Nucleus accumbens (tissue), 56 donors: ENCODE results near the gene OR2J3.
"Not testable (repeated sequence)": the region's sequence is repeated elsewhere in the genome, so short reads cannot be mapped to it uniquely, and the experiment has no call there.

ENCODE experiments used
- DNase-seq, 56 donors: peaks; one replicate each; lab custom pipeline; 2025; lab: John Stamatoyannopoulos, UW

Gene OR2J3

DNA sequence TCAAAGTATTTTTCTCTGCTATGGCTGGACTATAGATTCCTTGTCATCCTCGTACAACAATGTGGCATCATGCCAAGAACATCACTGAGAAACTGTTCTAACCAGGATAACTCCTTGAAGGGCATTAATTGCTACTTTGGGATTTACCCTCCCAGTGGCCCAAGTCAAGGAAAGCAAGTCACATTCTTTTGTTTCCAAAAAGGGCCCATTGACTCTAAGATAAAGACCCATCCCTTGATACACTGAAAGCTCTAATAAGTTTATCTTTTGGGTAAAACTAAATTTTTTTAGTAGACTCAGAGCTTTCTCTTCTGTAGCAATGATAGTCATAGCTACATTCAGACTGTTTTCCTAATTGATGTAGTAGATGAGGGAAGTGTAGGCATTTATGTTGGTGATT, at the start of gene OR2J3:
Gene OR2J3, plus strand, starts transcription at position 301 of the 400 bp plus-strand sequence. CDS start 3,833 bp downstream, outside the sequence.
- no peak for DNase-seq

DNA sequence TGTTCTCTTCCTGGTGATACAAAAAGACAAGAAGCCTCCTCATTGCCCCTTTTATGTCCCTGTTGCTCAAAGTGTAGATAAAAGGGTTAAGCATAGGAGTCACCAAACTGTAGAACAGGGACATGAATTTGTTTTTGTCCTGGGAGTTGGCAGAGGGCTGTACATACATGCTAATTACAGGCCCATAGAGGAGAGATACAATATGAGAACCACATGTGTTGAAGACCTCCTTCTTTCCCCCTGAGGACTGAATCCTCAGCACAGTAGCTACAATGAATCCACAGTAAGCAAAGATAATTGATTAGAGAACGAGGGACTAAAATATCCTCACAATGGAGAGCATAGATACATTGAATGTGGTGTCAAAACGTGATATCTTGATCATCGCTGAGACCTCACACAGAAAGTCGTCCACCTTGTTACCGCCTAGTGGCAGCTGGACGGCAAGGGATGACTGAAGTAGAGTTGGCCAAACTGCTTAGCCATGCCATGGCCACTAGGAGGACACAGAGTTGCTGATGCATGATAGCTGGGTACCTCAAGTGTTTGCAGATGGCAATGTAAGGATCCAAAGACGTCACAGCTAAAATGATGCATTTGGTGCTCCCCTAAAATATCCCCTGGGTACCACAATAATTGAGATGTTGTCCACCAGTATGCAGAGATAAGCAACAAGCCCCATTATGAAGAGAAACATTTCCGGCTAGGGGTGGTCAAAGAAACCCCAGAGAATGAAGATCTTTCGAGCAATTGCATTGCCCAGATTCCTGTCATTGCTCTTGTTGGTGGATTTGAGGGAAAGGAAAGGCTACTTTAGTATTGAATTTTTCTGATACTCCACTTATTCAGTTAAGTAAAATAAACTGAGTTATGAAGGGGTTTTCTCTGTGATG, 35.8 kb upstream of the OR2J3 start:
- DNase-seq: no peak

DNA sequence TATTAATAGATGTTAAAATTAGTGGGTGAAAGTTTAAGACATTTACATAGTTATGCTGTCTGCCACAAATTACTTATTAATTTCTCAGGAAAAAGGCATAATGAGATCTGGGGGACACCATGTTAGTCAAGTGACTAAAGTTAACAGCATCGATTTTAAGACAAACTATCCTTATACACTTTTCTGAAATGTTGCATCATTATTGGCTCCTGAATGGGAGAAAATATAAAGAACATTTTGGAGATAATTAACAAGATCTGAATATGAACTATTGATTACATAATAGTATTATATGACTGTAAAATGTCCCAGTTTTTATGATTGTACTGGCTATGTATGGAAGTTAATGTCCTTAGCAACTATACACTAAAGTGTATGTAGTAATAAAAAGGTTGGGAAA, 28.7 kb upstream of the OR2J3 start:
- DNase-seq: no peak

DNA sequence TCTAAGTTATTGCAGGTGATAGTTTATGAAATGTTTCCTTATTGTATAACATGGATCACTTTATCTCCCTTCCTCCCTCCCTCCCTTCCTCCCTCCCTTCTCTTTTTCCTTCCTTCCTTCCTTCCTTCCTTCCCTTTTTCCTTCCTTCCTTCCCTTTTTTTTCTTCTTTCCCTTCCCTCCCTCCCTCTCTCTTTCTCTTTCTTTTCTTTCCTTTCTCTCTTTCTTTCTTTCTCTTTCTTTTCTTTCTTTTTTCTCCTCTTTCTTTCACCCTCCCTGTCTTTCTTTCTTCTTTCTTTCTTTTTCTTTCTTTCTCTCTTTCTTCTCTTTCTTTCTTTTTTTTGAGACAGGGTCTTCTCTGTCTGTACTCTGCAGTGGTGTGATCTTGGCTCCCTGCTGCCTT, 26.5 kb upstream of the OR2J3 start:
- no peak for DNase-seq

DNA sequence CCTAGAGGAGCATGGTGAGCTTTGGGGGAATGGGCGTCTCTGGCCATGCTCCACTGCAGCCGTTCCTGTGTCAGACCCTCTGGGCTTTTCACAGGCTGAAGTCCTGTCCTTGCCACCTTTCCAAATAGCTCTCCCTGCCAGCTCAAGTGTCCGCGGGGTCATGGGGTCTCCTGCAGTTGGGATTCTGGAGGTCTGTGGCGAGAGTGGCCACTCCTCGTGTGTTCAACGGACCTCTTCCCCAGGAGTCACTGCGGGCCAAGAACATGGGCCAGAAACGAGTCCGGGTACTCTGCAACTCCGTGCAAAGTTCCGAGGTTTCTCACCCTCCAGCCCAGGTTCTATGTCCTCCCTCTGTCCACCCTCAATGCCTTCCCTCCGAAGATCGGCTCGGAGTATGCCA, 25.4 kb upstream of the OR2J3 start:
- no peak for DNase-seq

DNA sequence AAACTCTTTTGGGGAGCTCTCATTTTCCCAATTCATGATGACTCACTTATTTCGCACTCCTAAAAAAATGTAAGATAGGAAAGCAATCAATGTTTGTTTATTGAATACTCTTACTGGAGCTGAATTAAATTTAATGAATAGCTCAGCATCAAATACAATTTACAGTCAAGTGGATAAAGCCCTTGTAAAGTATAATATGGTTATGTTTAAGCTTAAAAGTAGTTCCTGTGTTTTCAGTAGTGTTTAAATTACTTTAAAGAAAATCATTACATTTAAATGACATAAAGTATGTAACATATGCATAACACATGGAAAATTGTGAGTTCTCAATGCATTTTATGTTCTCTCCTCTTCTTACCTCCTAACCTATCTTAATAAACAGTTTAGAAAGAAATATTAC, 20.6 kb upstream of the OR2J3 start, which contains the start of gene OR2B3:
Gene OR2B3, minus strand, starts transcription at position 101 of the 400 bp plus-strand sequence. Its CDS starts 65 bp downstream, at position 36.
- no peak for DNase-seq

DNA sequence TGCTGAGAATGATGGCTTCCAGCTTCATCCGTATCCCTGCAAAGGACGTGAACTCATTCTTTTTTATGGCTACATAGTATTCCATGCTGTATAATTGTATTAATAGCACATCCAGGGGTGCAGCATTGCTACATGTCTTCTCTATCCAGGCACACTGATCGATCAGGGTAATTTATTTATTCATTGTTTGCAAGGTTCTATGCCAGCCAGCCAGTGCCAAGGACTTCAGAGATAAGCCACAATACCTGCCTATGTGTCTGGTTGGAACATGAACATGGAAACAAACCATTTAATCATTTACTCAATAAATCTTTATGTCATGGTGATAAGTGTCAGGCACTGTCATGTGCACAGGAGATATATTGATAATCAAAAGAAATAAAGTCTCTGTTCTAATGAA, 14.9 kb upstream of the OR2J3 start:
- no peak for DNase-seq

DNA sequence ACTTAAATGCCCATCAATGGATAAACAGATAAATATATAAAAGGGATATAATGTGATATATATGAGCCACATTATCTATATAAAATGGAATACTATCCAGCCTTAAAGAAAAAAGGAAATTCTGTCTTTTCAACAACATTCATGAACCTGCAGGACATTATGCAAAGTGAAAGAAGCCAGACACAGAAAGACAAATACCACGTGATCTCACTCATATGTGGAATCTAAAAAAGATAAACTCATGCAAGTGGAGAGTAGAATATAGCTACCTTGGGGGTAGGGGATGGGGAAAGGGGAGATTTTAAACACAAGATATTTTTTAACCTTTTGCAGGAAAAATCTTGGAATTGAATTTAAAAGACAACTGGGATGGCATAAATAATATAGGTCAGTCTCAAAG, 10.1 kb upstream of the OR2J3 start:
- DNase-seq: no peak

DNA sequence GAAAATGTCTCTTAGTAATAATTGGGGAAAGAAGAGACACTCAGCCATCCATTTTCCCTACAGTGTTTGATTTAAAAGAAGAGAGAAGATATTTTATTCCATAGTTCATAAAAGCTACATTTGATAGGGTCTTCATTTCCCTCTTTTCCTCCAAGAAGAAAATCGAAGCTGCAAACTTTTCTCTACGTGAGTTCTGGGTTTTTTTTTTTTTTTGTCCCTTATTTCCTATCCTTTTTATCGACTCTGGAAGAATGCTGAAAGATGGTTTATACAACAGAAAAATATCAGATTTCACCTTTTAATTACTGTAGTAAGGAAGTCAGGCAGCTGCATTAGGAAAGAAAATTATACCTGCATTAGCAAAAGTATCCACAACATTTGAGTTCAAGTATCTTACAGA, 8.7 kb upstream of the OR2J3 start, which contains the start of gene OR2J1:
Gene OR2J1, plus strand, starts transcription at position 301 of the 400 bp plus-strand sequence. CDS start 1,453 bp downstream, outside the sequence.
- no peak for DNase-seq

DNA sequence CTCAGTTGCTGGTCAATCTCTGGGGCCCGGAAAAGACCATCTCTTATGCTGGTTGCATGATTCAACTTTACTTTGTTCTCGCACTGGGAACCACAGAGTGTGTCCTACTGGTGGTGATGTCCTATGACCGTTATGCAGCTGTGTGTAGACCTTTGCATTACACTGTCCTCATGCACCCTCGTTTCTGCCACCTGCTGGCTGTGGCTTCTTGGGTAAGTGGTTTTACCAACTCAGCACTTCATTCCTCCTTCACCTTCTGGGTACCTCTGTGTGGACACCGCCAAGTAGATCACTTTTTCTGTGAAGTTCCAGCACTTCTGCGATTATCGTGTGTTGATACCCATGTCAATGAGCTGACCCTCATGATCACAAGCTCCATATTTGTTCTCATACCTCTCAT, 4.3 kb downstream of the OR2J3 start:
- DNase-seq: no peak

DNA sequence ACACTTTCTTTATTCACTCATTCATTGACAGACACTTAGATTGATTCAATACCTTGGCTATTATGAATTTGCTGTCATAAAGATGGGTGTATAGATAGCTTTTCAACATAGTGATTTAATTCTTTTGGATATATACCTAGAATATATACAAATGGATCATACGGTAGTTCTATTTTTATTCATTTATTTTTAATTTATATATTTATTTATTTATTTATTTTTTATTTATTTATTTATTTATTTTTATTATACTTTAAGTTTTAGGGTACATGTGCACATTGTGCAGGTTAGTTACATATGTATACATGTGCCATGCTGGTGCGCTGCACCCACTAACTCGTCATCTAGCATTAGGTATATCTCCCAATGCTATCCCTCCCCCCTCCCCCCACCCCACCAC, 7.1 kb downstream of the OR2J3 start:
- not testable (repeated sequence) for DNase-seq

DNA sequence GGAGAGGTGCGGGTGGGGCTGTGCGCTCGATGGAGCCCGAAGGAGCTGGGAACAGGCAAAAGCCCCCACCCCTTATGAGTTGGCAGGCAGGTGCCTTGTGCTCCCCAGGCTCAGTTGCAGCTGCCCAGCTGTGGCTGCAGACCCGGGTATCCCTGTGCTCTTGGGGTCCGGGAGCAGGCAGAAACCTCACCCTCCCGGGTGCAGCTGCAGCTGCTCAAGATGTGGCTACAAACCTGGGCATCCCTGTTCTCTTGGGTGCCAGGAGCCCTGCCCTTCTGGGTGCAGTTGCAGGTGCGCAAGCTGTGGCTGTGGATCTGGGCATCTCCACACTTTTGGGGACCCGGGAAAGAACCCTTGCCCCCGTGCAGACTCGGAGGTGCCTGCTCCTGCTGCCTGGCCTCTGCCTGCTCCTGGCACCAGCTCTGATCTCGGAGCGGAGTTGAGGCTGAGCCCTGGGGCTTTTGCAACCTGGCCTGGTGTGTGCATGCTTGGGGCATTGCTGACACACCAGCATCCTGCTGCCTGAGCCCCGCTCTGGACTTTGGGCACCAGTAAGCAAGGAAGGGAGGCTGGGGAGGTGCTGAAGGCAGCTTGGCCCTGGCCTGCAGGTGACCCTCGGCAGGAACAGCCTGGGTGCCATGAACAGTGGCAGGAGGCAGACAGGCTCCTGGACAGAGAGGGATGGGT, 21.6 kb downstream of the OR2J3 start:
- no peak for DNase-seq

DNA sequence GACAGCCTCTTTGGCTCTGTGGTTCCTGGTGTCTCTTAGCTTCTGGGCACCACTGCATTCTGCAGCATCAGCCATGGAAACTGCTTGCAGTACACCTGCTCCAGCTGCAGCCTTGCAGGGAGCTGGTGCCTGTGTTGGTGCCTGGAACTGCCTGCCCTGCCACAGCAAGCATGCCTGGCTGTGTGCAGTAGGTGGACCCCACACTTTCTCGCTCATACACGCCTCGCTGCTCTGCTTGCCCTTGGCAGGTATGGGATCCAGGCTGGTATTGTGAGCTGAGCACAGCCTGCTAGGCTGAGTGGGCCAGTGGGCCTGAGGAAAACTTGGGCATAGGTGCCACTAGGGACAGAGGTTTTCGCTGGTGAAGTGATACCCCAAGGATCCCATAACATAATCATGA, 22.8 kb downstream of the OR2J3 start:
- peak in 1 of 56 donors; percentile 0 for DNase-seq

DNA sequence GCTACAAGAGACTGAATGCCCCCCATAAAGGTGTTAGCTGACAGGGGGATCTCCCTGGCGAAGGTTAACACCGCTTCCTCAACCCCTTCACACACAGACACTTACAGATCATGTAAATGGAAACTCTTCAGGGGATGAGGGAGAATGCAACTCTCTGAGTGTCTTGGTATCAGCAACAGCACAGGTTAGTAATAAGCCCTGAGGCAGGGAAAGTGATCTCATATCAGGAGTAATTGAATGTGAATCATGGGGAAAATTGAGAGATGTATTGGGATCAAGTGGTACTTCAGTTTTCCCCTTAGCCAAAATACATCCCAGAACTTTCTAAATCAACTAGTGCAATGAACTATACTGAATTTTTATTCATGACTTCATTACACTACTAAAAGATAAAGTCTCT, 23.8 kb downstream of the OR2J3 start:
- DNase-seq: no peak

DNA sequence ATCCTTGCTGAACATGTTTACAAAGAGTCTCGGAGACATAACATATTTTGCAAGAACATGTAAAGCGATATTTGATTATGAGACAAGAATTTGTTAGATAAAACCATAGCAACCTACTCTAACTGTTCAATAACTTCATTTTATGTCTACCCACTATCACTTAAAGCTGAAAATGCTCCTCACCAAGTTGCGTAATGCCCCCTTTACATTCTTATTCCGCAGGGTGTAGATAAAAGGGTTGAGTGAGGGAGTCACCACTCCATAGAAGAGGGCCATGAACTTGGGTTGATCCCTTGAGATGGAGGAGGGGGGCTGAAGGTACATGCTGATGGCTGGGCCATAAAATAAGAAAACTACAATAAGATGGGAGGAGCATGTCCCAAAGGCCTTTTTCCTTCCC, 29.9 kb downstream of the OR2J3 start:
- DNase-seq: no peak

DNA sequence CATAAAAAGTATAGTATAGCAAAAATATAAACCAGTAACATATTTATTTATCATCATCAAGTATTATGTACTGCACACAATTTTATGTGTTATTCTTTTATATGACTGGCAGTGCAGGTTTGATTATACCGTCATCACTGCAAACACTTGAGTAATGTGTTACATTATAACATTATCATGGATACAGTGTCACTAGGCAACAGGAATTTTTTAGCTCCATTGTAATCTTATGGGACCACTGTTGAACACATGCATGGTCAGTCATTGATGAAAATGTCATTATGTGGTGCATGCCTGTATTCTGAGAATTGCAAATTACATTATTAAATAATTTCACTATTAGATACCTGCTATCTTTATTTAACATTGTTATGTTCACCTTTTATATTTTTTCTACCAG, 33.7 kb downstream of the OR2J3 start:
- no peak for DNase-seq

DNA sequence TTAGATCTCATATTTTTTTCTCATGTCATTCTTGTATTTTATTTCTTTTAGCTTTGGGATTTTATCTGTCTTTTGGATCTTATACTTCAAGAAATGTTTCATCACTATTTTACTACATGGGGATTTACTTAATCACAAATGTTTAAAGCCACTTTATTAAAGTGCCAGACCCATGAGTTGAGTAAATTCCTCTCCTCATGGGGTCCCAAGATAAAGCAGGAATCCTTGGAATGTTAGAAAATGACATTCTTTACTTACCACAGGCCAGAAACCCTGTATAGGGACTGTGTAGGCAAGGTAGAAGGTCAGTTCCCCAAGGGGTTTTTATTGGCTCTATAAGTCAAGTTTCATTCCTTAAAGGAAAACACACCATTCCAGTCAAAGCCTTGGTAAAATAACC, 34.5 kb downstream of the OR2J3 start:
- DNase-seq: no peak

DNA sequence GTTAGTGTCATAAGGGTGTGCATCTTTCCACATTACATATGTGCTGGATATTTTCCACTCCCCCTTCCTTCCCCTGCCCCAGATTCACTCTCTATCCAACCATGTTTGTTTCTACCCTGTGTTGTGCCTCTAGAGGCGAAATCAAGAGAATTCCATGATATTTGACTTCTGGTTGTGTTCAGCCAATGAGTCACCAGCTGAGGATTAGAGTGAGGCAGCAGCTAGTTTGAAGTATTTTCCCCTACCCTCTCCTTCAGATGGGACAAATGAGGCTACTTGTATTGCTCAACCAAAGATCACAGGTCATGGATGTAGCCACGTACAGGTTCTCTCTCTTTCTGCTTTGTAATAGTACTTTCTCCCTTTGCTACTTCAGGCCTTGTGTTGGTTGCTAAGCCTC, 38.3 kb downstream of the OR2J3 start:
- no peak for DNase-seq

DNA sequence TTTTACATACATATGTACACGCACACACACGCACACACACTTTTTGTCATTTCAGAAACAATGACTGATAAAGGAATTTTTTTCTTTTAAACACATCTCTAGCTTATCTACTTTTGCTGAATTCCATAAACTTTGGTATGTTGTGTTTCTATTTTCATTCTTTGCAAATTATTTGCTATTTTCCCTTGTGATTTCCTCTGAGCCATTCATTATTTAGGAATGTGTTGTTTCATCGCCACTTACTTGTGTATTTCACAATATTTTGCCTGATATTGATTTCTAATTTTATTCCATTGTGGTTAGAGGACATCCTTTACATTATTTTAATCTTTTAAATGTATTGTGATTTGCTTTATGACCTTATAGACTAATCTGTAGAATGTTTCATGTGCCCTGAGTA, 39.2 kb downstream of the OR2J3 start:
- DNase-seq: no peak

DNA sequence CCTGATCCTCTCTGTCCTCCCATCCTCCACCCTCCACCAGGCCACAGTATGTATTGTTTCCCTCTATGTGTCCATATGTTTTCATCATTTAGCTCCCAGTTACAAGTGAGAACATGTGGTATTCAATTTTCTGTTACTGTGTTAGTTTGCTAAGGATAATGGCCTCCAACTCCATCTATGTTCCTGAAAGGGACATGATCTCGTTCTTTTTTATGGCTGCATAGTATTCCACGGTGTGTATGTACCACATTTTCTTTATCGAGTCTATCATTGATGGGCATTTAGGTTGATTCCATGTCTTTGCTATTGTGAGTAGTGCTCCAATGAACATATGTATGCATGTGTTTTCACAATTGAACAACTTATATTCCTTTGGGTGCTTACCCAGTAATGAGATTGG, 41.6 kb downstream of the OR2J3 start:
- not testable (repeated sequence) for DNase-seq

DNA sequence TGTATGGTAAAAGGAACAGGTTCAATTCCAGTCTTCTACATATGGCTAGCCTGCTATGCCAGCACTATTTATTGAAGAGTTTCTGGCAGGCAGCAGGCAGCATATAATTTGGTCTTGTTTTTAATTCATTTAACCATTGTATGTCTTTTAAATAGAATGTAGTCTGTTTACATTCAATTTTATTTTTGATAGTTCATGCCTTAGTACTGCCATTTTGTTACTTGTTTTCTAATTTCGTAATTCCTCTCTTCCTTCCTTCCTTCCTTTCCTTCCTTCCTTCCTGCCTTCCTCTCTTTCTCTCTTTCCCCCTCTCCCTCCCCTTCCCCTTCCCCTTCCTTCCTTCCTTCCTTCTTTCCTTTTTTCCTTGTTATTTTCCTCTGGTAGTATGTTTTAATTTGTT, 45.2 kb downstream of the OR2J3 start:
- DNase-seq: no peak

DNA sequence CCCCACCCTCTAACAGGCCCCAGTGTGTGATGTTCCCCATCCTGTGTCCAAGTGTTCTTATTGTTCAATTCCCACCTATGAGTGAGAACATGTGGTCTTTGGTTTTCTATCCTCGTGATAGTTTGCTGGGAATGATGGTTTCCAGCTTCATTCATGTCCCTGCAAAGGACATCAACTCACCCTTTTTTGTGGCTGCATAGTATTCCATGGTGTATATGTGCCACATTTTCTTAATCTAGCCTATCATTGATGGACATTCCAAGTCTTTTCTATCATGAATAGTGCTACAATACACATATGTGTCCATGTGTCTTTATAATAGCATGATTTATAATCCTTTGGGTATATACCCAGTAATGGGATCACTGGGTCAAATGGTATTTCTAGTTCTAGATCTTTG, 47.3 kb downstream of the OR2J3 start:
- not testable (repeated sequence) for DNase-seq
